GM13976 (cell line): ENCODE results near the gene CTSK.

ENCODE experiments used
- DNase-seq: peaks from one replicate; pipeline ENCODE4 v3.0.0; 2012; ENCODE audit warnings: low spot score
- in situ Hi-C: fragments of 300-500 bp; cut with MboI; formaldehyde crosslinking; loops from one replicate; pipeline ENCODE4 v1.12.0; 2022; ENCODE audit warnings: low sequenced_read_pairs, mixed read lengths, inconsistent platforms; ENCODE audit not compliant: unreplicated experiment
- TF ChIP-seq, protein P1 (sequence below): IDR thresholded peaks from 2 replicates; pipeline ENCODE4 v1.5.1; 2012; ENCODE audit warnings: borderline replicate concordance, mild to moderate bottlenecking; ENCODE audit not compliant: insufficient read depth; ENCODE audit errors: extremely low read depth, missing control alignments, control extremely low read depth

Gene CTSK

DNA sequence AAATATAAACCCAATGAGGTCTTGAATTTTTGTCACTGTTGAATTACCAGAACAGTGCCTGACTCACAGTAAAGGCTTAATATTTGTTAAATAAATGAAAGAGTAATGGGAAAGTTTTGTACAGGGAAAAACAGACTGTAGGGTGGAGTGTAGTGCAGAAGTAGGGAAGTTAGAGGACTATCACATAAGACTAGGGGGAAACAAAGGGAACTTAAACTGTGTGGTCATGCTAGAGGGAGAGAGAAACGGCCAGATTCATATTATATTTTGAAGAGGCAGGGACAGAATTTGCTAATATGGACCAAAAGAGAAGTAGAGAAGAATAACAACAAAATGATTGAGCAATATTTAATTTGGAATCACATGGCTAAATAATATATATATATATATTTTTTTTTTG, 14.8 kb downstream of the CTSK start:
- no peak for DNase-seq
- in situ Hi-C loops = no loop called here
- TF ChIP-seq, protein P1, sequence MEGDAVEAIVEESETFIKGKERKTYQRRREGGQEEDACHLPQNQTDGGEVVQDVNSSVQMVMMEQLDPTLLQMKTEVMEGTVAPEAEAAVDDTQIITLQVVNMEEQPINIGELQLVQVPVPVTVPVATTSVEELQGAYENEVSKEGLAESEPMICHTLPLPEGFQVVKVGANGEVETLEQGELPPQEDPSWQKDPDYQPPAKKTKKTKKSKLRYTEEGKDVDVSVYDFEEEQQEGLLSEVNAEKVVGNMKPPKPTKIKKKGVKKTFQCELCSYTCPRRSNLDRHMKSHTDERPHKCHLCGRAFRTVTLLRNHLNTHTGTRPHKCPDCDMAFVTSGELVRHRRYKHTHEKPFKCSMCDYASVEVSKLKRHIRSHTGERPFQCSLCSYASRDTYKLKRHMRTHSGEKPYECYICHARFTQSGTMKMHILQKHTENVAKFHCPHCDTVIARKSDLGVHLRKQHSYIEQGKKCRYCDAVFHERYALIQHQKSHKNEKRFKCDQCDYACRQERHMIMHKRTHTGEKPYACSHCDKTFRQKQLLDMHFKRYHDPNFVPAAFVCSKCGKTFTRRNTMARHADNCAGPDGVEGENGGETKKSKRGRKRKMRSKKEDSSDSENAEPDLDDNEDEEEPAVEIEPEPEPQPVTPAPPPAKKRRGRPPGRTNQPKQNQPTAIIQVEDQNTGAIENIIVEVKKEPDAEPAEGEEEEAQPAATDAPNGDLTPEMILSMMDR = no peak

- in situ Hi-C loops = no loop called here
- TF ChIP-seq, protein P1 = no peak
- DNase-seq = no peak
These were observed 16.5 kb downstream of the CTSK start for GRCh38 chr1:150791585-150791984.

DNA sequence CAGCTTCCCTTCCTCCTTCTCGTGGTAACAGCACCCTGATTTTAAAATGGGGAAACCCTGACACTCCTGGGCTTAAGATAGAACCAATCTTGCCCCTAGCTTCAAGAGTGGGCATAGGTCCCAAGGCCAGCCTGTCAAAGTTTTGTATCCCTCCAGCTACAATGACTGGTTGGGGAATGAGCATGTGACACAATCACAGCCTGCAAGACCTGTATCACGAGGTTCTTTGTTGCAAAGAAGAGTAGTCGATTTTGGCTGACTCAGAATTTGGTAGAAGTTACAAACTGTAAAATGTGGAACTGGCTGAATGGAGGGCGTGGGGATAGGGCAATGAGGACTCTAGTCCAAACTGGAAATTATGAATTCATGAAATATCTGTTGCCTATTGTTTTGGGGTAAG, 18.7 kb downstream of the CTSK start:
- TF ChIP-seq, protein P1 = no peak
- in situ Hi-C loops = no loop called here
- no peak for DNase-seq

GRCh38 chr1:150788946-150789345, 19.1 kb downstream of the CTSK start:
- TF ChIP-seq, protein P1 = no peak
- in situ Hi-C loops = no loop called here
- no peak for DNase-seq

DNA sequence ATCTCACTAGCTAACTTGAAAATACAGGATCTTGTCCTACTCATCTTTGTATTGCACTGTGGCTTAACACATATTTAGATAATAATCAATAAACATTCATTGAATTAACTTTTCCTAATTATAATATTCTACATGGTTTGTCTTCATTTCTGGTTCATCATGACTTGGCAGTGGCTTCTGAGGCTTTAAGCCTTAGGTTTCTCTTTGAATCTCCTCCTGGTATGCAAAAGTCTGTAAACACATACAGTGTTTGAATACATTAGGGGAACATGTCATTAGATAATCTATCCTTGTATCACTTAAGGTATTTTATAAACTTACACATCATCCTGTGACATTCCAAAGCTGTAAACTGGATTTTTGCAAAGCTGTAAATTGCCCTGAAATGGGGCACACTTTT, 20.6 kb downstream of the CTSK start:
- DNase-seq = no peak
- TF ChIP-seq, protein P1 = no peak
- in situ Hi-C loops = no loop called here

- TF ChIP-seq, protein P1 = no peak
- in situ Hi-C loops = no loop called here
- DNase-seq = no peak
These were observed 27.6 kb downstream of the CTSK start for GRCh38 chr1:150780510-150780909.

GRCh38 chr1:150778409-150778808, 29.7 kb downstream of the CTSK start:
- in situ Hi-C loops = no loop called here
- DNase-seq = no peak
- TF ChIP-seq, protein P1 = no peak
